ENCODE data around the gene CYP2R1. TPM values are rescaled to one million over a fixed set of nuclear protein-coding genes. Genes with fewer than 3 reads are reported as not detected.
A peak's percentile ranks its signal among the peaks of the same experiment; 100 is the strongest.

Gene CYP2R1, protein sequence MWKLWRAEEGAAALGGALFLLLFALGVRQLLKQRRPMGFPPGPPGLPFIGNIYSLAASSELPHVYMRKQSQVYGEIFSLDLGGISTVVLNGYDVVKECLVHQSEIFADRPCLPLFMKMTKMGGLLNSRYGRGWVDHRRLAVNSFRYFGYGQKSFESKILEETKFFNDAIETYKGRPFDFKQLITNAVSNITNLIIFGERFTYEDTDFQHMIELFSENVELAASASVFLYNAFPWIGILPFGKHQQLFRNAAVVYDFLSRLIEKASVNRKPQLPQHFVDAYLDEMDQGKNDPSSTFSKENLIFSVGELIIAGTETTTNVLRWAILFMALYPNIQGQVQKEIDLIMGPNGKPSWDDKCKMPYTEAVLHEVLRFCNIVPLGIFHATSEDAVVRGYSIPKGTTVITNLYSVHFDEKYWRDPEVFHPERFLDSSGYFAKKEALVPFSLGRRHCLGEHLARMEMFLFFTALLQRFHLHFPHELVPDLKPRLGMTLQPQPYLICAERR
- 14.7 and 22.5 TPM in 2 replicates for total RNA-seq (2014; rRNA removed; shearing (Covaris generic))

GRCh38 chr11:14892036-14892556, at the start of gene CYP2R1:
Gene CYP2R1, minus strand, starts transcription at chr11:14892231. Its CDS starts 26 bp downstream, at chr11:14892205.
- peak; percentile 95 for DNase-seq
- no peaks in the 10 kb centered on the region for H3K36me3 ChIP-seq (replicated peaks; ENCODE audit: control insufficient read depth, insufficient read depth, low read length)
- peak within 1 kb of the TSS; percentile 57 for H3K4me3 ChIP-seq (ENCODE audit: insufficient read depth, low read depth, low read length)
- H3K27me3 ChIP-seq (ENCODE audit: control insufficient read depth, insufficient read depth, low read length) = peaks cover 4% of the 10 kb centered on the region

- no peak for DNase-seq
- H3K36me3 ChIP-seq (replicated peaks; ENCODE audit: control insufficient read depth, insufficient read depth, low read length) = no peaks in the 10 kb centered on the region
- H3K4me3 ChIP-seq (ENCODE audit: insufficient read depth, low read depth, low read length) = no peak overlapping the region
- no peaks in the 10 kb centered on the region for H3K27me3 ChIP-seq (ENCODE audit: control insufficient read depth, insufficient read depth, low read length)
Observed at GRCh38 chr11:14938936-14939335, 46.9 kb upstream of the CYP2R1 start.

GRCh38 chr11:14934641-14935351, 42.8 kb upstream of the CYP2R1 start:
- DNase-seq = no peak
- H3K27me3 ChIP-seq (ENCODE audit: control insufficient read depth, insufficient read depth, low read length) = no peaks in the 10 kb centered on the region
- H3K4me3 ChIP-seq (ENCODE audit: insufficient read depth, low read depth, low read length) = no peak overlapping the region
- no peaks in the 10 kb centered on the region for H3K36me3 ChIP-seq (replicated peaks; ENCODE audit: control insufficient read depth, insufficient read depth, low read length)

GRCh38 chr11:14932447-14932846, 40.4 kb upstream of the CYP2R1 start:
- no peaks in the 10 kb centered on the region for H3K27me3 ChIP-seq (ENCODE audit: control insufficient read depth, insufficient read depth, low read length)
- H3K4me3 ChIP-seq (ENCODE audit: insufficient read depth, low read depth, low read length) = no peak overlapping the region
- no peak for DNase-seq
- no peaks in the 10 kb centered on the region for H3K36me3 ChIP-seq (replicated peaks; ENCODE audit: control insufficient read depth, insufficient read depth, low read length)

GRCh38 chr11:14930369-14930768, 38.3 kb upstream of the CYP2R1 start:
- no peak overlapping the region for H3K4me3 ChIP-seq (ENCODE audit: insufficient read depth, low read depth, low read length)
- DNase-seq = no peak
- H3K27me3 ChIP-seq (ENCODE audit: control insufficient read depth, insufficient read depth, low read length) = no peaks in the 10 kb centered on the region
- no peaks in the 10 kb centered on the region for H3K36me3 ChIP-seq (replicated peaks; ENCODE audit: control insufficient read depth, insufficient read depth, low read length)

DNA sequence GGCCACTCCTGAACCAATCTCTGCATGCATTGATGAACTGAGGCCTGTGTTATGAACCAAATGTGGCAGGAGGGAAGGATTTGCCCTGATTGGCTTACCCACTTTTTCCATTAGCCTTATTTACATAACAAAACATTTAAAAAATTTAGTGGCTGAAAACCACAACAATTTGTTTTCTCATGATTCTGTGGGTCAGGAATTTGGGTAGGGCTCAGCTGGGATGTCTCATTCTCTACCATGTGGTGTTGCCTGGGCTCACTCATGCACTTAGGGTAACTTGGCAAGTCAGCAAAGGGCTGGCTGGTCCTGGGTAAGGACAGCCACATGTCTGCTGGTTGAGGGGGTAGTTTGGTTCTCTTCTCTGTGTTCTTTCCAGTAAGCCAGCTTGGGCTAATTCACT, 35.1 kb upstream of the CYP2R1 start:
- no peak for DNase-seq
- H3K36me3 ChIP-seq (replicated peaks; ENCODE audit: control insufficient read depth, insufficient read depth, low read length) = no peaks in the 10 kb centered on the region
- H3K4me3 ChIP-seq (ENCODE audit: insufficient read depth, low read depth, low read length) = no peak overlapping the region
- no peaks in the 10 kb centered on the region for H3K27me3 ChIP-seq (ENCODE audit: control insufficient read depth, insufficient read depth, low read length)

- DNase-seq = no peak
- Histone ChIP-seq H3K27me3 (ENCODE audit: control insufficient read depth, insufficient read depth, low read length) (no peaks in the 10 kb centered on the region), H3K4me3 (ENCODE audit: insufficient read depth, low read depth, low read length) (no peak overlapping the region), H3K36me3 (replicated peaks; ENCODE audit: control insufficient read depth, insufficient read depth, low read length) (no peaks in the 10 kb centered on the region)
Observed at GRCh38 chr11:14924318-14924717, 32.3 kb upstream of the CYP2R1 start.

DNA sequence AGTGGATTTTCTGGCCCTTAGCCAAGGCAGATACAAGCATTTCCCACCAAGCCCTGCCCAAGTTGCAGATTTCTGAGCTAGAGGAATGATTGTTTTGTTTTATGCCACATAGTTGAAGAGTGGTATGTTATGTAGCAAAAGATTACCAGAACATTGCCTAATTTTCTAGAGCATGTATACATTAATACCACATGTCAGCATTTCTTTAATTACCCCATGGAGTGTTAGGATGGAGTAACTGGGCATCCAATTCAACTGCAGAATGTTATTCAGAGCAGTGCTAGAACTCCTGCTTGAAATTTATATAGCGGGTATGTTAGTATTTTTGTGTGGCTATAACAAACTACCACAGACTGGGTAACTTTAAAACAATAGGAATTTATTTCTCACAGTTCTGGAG, 24.4 kb upstream of the CYP2R1 start:
- Histone ChIP-seq H3K36me3 (replicated peaks; ENCODE audit: control insufficient read depth, insufficient read depth, low read length) (no peaks in the 10 kb centered on the region), H3K4me3 (ENCODE audit: insufficient read depth, low read depth, low read length) (no peak overlapping the region), H3K27me3 (ENCODE audit: control insufficient read depth, insufficient read depth, low read length) (no peaks in the 10 kb centered on the region)
- DNase-seq = no peak

DNA sequence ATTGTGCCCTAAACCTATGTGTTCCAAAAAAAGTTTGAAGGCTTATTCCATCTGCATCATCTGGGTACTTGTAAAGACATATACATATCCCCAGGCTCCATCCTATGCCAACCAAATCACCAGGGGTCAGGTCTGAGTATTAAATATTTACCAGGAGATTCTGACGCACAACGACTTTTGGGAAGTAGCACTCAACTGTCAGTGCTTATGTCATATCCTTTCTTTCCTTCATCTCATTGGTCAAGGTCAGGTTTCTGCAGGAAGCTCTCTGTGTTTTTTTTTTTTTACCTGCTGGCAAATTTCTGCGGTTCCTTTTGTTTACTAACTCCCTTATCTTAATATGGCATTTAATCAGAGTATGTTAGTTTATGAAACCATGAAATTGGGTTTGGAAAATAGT, 22.5 kb upstream of the CYP2R1 start:
- no peaks in the 10 kb centered on the region for H3K36me3 ChIP-seq (replicated peaks; ENCODE audit: control insufficient read depth, insufficient read depth, low read length)
- DNase-seq = no peak
- H3K4me3 ChIP-seq (ENCODE audit: insufficient read depth, low read depth, low read length) = no peak overlapping the region
- no peaks in the 10 kb centered on the region for H3K27me3 ChIP-seq (ENCODE audit: control insufficient read depth, insufficient read depth, low read length)

- peak; percentile 47 for DNase-seq
- peaks cover 3% of the 10 kb centered on the region; the same call in 1 of the 2 replicates for H3K27me3 ChIP-seq (ENCODE audit: control insufficient read depth, insufficient read depth, low read length)
- no peak overlapping the region for H3K4me3 ChIP-seq (ENCODE audit: insufficient read depth, low read depth, low read length)
- no peaks in the 10 kb centered on the region for H3K36me3 ChIP-seq (replicated peaks; ENCODE audit: control insufficient read depth, insufficient read depth, low read length)
Observed at GRCh38 chr11:14908214-14908880, 16.3 kb upstream of the CYP2R1 start.

DNA sequence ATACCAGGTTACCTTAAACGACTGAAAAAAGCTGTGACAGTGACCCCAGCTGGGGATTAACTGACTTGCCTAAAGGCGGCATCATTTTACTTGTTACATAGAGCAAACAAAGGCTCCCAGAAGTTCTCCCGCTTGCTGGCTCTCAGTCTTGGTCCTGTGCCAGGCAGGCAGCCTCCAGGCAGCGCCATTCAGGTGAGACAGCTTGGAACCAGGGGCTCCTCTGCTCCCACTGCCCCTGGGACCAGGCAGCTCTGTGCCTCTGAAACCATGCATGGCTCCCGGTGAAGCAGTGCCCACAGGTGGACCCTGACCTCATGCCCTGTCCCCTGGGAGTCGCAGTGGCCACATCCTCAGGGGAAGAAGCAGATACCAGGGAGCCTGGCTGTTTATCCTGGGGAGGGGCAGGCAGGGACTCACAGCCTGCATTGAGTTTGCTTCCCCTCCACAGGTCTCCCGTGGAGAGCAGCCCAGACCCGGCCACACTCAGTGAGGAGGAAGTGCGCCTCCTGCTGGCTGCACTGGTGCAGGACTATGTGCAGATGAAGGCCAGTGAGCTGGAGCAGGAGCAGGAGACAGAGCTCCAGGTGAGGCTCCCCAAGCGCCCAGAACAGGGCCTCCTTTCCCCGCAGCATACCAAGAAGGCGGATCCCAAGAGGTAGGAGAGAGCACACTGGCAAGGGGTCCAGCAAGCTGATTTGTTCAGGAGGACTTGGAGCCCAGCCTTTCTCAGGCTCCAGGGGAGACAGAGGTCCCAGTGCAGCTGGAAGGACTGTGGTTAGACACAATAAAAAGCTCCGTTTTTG, 15.6 kb upstream of the CYP2R1 start:
- Histone ChIP-seq H3K36me3 (replicated peaks; ENCODE audit: control insufficient read depth, insufficient read depth, low read length) (no peaks in the 10 kb centered on the region), H3K4me3 (ENCODE audit: insufficient read depth, low read depth, low read length) (no peak overlapping the region), H3K27me3 (ENCODE audit: control insufficient read depth, insufficient read depth, low read length) (peaks cover 3% of the 10 kb centered on the region; the same call in 1 of the 2 replicates)
- peak; percentile 53 for DNase-seq

- peak; percentile 19 for DNase-seq
- H3K36me3 ChIP-seq (replicated peaks; ENCODE audit: control insufficient read depth, insufficient read depth, low read length) = no peaks in the 10 kb centered on the region
- peaks cover 3% of the 10 kb centered on the region; the same call in 1 of the 2 replicates for H3K27me3 ChIP-seq (ENCODE audit: control insufficient read depth, insufficient read depth, low read length)
- no peak overlapping the region for H3K4me3 ChIP-seq (ENCODE audit: insufficient read depth, low read depth, low read length)
Observed at GRCh38 chr11:14906993-14907392, 15.0 kb upstream of the CYP2R1 start.

GRCh38 chr11:14906578-14906977, 14.5 kb upstream of the CYP2R1 start:
- no peaks in the 10 kb centered on the region for H3K36me3 ChIP-seq (replicated peaks; ENCODE audit: control insufficient read depth, insufficient read depth, low read length)
- peaks cover 3% of the 10 kb centered on the region; the same call in 1 of the 2 replicates for H3K27me3 ChIP-seq (ENCODE audit: control insufficient read depth, insufficient read depth, low read length)
- DNase-seq = no peak
- no peak overlapping the region for H3K4me3 ChIP-seq (ENCODE audit: insufficient read depth, low read depth, low read length)

Data from H7 (cell line).